HCT116 (cell line): ENCODE measurements around the gene RBMX2. TPM values are rescaled to one million over a fixed set of nuclear protein-coding genes. Genes with fewer than 3 reads are reported as not detected.

Source experiments
- ATAC-seq: fragments of 200-7000 bp; cut with Tn5 transposase; 2 replicates; pipeline ENCODE4 v1.9.1; 2020; ENCODE audit warnings: mild to moderate bottlenecking, moderate library complexity
- BruUV-seq: library from RNA; stranded (reverse); fragments of 400-500 nt; replicated peaks from 2 replicates; lab custom pipeline; 2021; lab: Mats Ljungman, UMichigan
- CTCF ChIA-PET: fragments of 300-600 bp; sonication (Branson Sonifier 250); formaldehyde crosslinking; loops from one replicate; lab custom pipeline; 2021; ENCODE audit warnings: antibody characterized with exemption; lab: Charles Lee
- POLR2A ChIA-PET: fragments of 300-600, 350-600 bp; sonication (Branson Sonifier 250); formaldehyde crosslinking; loops from one replicate; lab custom pipeline; 2021; ENCODE audit warnings: antibody characterized with exemption; lab: Charles Lee
- RAD21 ChIA-PET, 2 experiments: fragments of 300-600 bp; sonication (Branson Sonifier 250); formaldehyde crosslinking; loops; one replicate each; lab custom pipeline; 2023; ENCODE audit warnings: low total read pairs in 2 of 2; ENCODE audit not compliant: uncharacterized antibody in 2 of 2, unreplicated experiment in 2 of 2, low non-redundant PET in 1 of 2; lab: Charles Lee
- DNase-seq: peaks from one replicate; pipeline ENCODE4 v3.0.0-alpha.2; 2010; ENCODE audit warnings: low read depth, low spot score
- H2AFZ ChIP-seq: fragments of 200-600 bp; shearing (Covaris generic), sonication (generic); 2 replicates; pipeline ENCODE4 v1.6.1; 2017; ENCODE audit warnings: low read depth, mixed run types, mixed read lengths, antibody characterized with exemption, low read length; ENCODE audit not compliant: poor library complexity, severe bottlenecking
- H3K27ac ChIP-seq: 2 replicates; pipeline ENCODE4 v1.5.1; 2012; ENCODE audit warnings: low read depth, low read length
- H3K27me3 ChIP-seq: fragments of 200-600 bp; sonication (generic); 2 replicates; pipeline ENCODE4 v1.6.1; 2016; ENCODE audit warnings: mixed run types, low read length, mixed read lengths; ENCODE audit not compliant: insufficient read depth
- H3K36me3 ChIP-seq, 2 experiments: fragments of 200-500 bp in 1 of 2; fragments of 200-600 bp in 1 of 2; sonication (Bioruptor generic) in 1 of 2; sonication (generic) in 1 of 2; 2 replicates each; pipeline versions ENCODE4 v1.5.1 to v1.6.1; 2014 to 2016; ENCODE audit warnings: low read length in 2 of 2, inconsistent platforms in 1 of 2, mixed read lengths in 1 of 2, mixed run types in 1 of 2; ENCODE audit not compliant: insufficient read depth in 2 of 2, control insufficient read depth in 1 of 2
- H3K4me1 ChIP-seq, 2 experiments: fragments of 200-600 bp in 1 of 2; sonication (generic) in 1 of 2; 2 replicates each; pipeline versions ENCODE4 v1.5.1 to v1.6.1; 2012 to 2017; ENCODE audit warnings: low read length in 2 of 2, inconsistent platforms in 1 of 2, mild to moderate bottlenecking in 1 of 2, mixed read lengths in 1 of 2, mixed run types in 1 of 2, moderate library complexity in 1 of 2; ENCODE audit not compliant: insufficient read depth in 2 of 2, control insufficient read depth in 1 of 2
- H3K4me2 ChIP-seq: fragments of 200-600 bp; sonication (generic); 2 replicates; pipeline ENCODE4 v1.6.1; 2017; ENCODE audit warnings: mixed run types, low read length, mixed read lengths
- H3K4me3 ChIP-seq, 2 experiments: fragments of 200-600 bp in 1 of 2; sonication (generic) in 1 of 2; replicated peaks in 1 of 2; 2 replicates each; pipeline ENCODE4 v1.5.1; 2011 to 2016; ENCODE audit warnings: low read length in 2 of 2, control low read depth in 1 of 2, low read depth in 1 of 2, mild to moderate bottlenecking in 1 of 2, mixed read lengths in 1 of 2, mixed run types in 1 of 2
- H3K79me2 ChIP-seq: fragments of 200-600 bp; sonication (generic); 2 replicates; pipeline ENCODE4 v1.6.1; 2017; ENCODE audit warnings: mild to moderate bottlenecking, mixed run types, low read length, moderate library complexity, mixed read lengths; ENCODE audit not compliant: insufficient read depth
- H3K9ac ChIP-seq: fragments of 200-600 bp; sonication (generic); 2 replicates; pipeline ENCODE4 v1.6.1; 2016; ENCODE audit warnings: low read length, mixed read lengths
- H3K9me2 ChIP-seq: fragments of 200-600 bp; sonication (generic), shearing (Covaris generic); 2 replicates; pipeline ENCODE4 v1.6.1; 2017; ENCODE audit warnings: mixed run types, mild to moderate bottlenecking, moderate library complexity; ENCODE audit not compliant: insufficient read depth
- H3K9me3 ChIP-seq, 2 experiments: fragments of 200-500 bp in 1 of 2; fragments of 200-600 bp in 1 of 2; sonication (Bioruptor generic) in 1 of 2; sonication (generic) in 1 of 2; 2 replicates each; pipeline ENCODE4 v1.6.1; 2014 to 2017; ENCODE audit warnings: low read length in 2 of 2, mixed read lengths in 2 of 2, inconsistent platforms in 1 of 2, low read depth in 1 of 2, mild to moderate bottlenecking in 1 of 2, mixed run types in 1 of 2, moderate library complexity in 1 of 2; ENCODE audit not compliant: control insufficient read depth in 1 of 2, insufficient read depth in 1 of 2
- H4K20me1 ChIP-seq: fragments of 200-600 bp; sonication (generic), shearing (Covaris generic); 2 replicates; pipeline ENCODE4 v1.6.1; 2017; ENCODE audit warnings: mixed run types, mild to moderate bottlenecking, moderate library complexity; ENCODE audit not compliant: insufficient read depth
- ATF3 ChIP-seq: IDR thresholded peaks from 2 replicates; pipeline ENCODE4 v1.6.1; 2012
- CBX3 ChIP-seq: IDR thresholded peaks from 2 replicates; pipeline ENCODE4 v1.6.1; 2012; ENCODE audit warnings: low read depth
- CTCF ChIP-seq, 3 experiments: fragments of 200-600 bp in 1 of 3; sonication (generic) in 1 of 3; IDR thresholded peaks in 2 of 3; conservative IDR thresholded peaks in 1 of 3; 2 replicates each; pipeline ENCODE4 v1.5.1; 2012 to 2017; ENCODE audit warnings: low read depth in 2 of 3, low read length in 2 of 3, antibody characterized with exemption in 1 of 3, borderline replicate concordance in 1 of 3, control low read depth in 1 of 3, mild to moderate bottlenecking in 1 of 3, mixed read lengths in 1 of 3, mixed run types in 1 of 3, moderate library complexity in 1 of 3; ENCODE audit not compliant: insufficient read depth in 1 of 3
- EGR1 ChIP-seq: IDR thresholded peaks from 2 replicates; pipeline ENCODE4 v1.6.1; 2012; ENCODE audit warnings: low read depth
- ELF1 ChIP-seq: IDR thresholded peaks from 2 replicates; pipeline ENCODE4 v1.6.1; 2012; ENCODE audit warnings: low read depth, borderline replicate concordance
- EZH2 ChIP-seq: fragments of 200-600 bp; sonication (generic); IDR thresholded peaks from 2 replicates; pipeline ENCODE4 v1.6.1; 2017; ENCODE audit warnings: antibody characterized with exemption, mixed run types
- EZH2phosphoT487 ChIP-seq: fragments of 200-600 bp; IDR thresholded peaks from 2 replicates; pipeline ENCODE4 v1.6.1; 2018; ENCODE audit warnings: antibody characterized with exemption, borderline replicate concordance
- POLR2A ChIP-seq: IDR thresholded peaks from 2 replicates; pipeline ENCODE4 v1.7.0; 2011; ENCODE audit warnings: borderline replicate concordance; ENCODE audit not compliant: insufficient read depth, insufficient read length; ENCODE audit errors: extremely low read depth
- POLR2AphosphoS5 ChIP-seq: IDR thresholded peaks from 2 replicates; pipeline ENCODE4 v1.6.1; 2011; ENCODE audit warnings: mild to moderate bottlenecking, low read depth, low read length, moderate library complexity
- REST ChIP-seq: IDR thresholded peaks from 2 replicates; pipeline ENCODE4 v1.6.1; 2012; ENCODE audit warnings: low read depth
- SIN3A ChIP-seq: IDR thresholded peaks from 2 replicates; pipeline ENCODE4 v1.6.1; 2012; ENCODE audit warnings: low read depth
- SRF ChIP-seq: IDR thresholded peaks from 2 replicates; pipeline ENCODE4 v1.6.1; 2012; ENCODE audit warnings: low read depth
- TCF7L2 ChIP-seq: IDR thresholded peaks from 2 replicates; pipeline ENCODE4 v1.7.0; 2011; ENCODE audit warnings: borderline replicate concordance, inconsistent platforms; ENCODE audit not compliant: insufficient read depth, insufficient read length; ENCODE audit errors: extremely low read depth
- YY1 ChIP-seq: IDR thresholded peaks from 2 replicates; pipeline ENCODE4 v1.6.1; 2011; ENCODE audit warnings: low read length, low read depth, moderate library complexity, mild to moderate bottlenecking; ENCODE audit not compliant: insufficient replicate concordance; ENCODE audit errors: extremely low read depth
- intact Hi-C: fragments of 100-400 bp; cut with micrococcal nuclease; formaldehyde crosslinking; loops from 2 replicates; pipeline ENCODE4 v1.10.0; 2022
- total RNA-seq: library from RNA; stranded (reverse); gene quantifications from one replicate; pipeline ENCODE4 v1.2.1, GENCODE V29; 2021; ENCODE audit not compliant: unreplicated experiment

RBMX2 gene
- total RNA-seq, 1 experiment from 2014 or later, result 18.9 TPM

- Histone ChIP-seq H3K4me2 (no peak overlapping the region), H3K4me1 (no peaks in the 10 kb centered on the region), H3K36me3 (no peaks in the 10 kb centered on the region), H3K4me3 (no peak overlapping the region)
- CTCF ChIA-PET, result no interaction called here
- intact Hi-C loops, result no loop called here
- TF ChIP-seq EZH2phosphoT487, result no peak
- no peak for TF ChIP-seq CBX3
- no peak for TF ChIP-seq POLR2A
- TF ChIP-seq REST, result no peak
- no peak for TF ChIP-seq TCF7L2
- no peak for TF ChIP-seq SIN3A
- TF ChIP-seq EZH2, result no peak
- no peak for TF ChIP-seq SRF
- TF ChIP-seq CTCF (IDR thresholded peaks at IDR 0.05 in 2 of 3, conservative IDR thresholded peaks at IDR 0.05 in 1 of 3; ENCODE audit: borderline replicate concordance in 1 of 3, insufficient read depth in 1 of 3, low read depth in 2 of 3, low read length in 2 of 3), result no peak
- TF ChIP-seq YY1, result no peak
- TF ChIP-seq POLR2AphosphoS5, result no peak
- TF ChIP-seq EGR1, result no peak
- TF ChIP-seq ATF3, result no peak
- no peak for TF ChIP-seq ELF1
- TF ChIP-seq, all 23 proteins: peak for 0
- no TSS peak for BruUV-seq
- Histone ChIP-seq H3K79me2 (no peaks in the 10 kb centered on the region), H4K20me1 (no peaks in the 10 kb centered on the region), H2AFZ (no peak overlapping the region), H3K27me3 (no peaks in the 10 kb centered on the region), H3K9ac (no peak overlapping the region), H3K27ac (no peak overlapping the region), H3K9me3 (no peaks in the 10 kb centered on the region), H3K9me2 (no peaks in the 10 kb centered on the region)
- ChIA-PET POLR2A (no interaction called here), RAD21 (no interaction called here)
- no peak for DNase-seq
- ATAC-seq, result no peak
Observed at GRCh38 chrX:130446974-130447373, 45.2 kb downstream of the RBMX2 start.

Other genes starting within 250 kb of the RBMX2 start
- 50.0 TPM for gene AIFM1, start 236.1 kb upstream of the RBMX2 start, total RNA-seq
- not detected for gene RAB33A, start 230.0 kb upstream of the RBMX2 start, total RNA-seq
- 12.3 TPM for gene ZNF280C, start 133.1 kb upstream of the RBMX2 start, total RNA-seq
- gene SLC25A14, start 62.1 kb upstream of the RBMX2 start, total RNA-seq, result 13.1 TPM
- gene GPR119, start 16.3 kb upstream of the RBMX2 start, total RNA-seq, result not detected